ENCODE results near the gene SDHAF2.

The SDHAF2 gene

DNA sequence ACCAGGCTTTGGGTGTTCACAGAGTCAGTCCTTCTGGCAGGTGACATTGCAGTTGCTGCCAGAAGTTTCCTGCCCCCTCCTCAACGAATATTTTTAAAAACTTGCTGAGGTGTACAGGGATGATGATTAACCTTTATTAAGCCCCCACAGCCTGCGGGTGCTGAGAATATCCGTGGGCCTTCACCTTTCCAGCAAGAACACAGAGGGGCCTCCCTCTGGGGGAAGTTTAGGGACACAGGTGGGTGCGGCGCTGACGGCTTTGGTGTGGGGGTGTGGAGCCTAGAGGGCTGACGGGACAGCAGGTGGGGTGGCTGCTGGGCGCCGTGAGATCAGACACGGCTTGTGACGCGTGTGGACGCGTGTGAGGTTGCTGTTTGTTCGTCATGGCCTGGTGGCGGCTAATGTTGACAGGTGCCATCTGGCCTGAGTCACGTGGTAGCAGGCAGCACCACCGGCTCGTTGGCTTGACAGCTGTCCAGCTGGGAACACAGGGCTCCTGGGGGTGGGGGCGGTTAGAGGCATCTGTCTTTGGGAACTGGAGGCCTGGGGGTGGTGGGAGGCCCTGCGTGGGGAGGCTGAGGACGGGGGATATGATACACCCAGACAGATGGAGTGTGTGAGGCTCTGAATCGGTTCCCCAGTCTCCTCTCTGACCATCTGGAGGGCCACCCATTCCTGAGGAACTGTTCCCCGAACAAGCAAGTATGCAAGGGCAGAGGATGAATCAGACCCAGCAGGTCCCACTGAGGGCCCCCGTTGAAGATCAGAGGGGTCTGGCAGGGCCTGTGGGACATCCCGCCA, 66.1 kb downstream of the SDHAF2 start:
- ChIA-PET CTCF (interaction anchor here (1.0 to 2.2 kb wide), 3 partner anchors 21 to 160 kb away, joined by 3 to 10 read pairs (median 3); no protein-coding TSS in a partner anchor), POLR2A (no interaction called here)
- DNase-seq (ENCODE audit: extremely low spot score): no peak
- no peak for TF ChIP-seq CTCF (IDR thresholded peaks at IDR 0.05; ENCODE audit: control extremely low read depth, extremely low read depth, low read depth, missing control alignments)

Data from GM10248 (cell line).